Skeletal muscle tissue (tissue), 4 donors: ENCODE measurements around the gene GPR55. TPM values are rescaled to one million over a fixed set of nuclear protein-coding genes. Genes with fewer than 3 reads are reported as not detected.

Experiments used
- H3K27ac ChIP-seq: one replicate; pipeline ENCODE4 v1.7.0; 2013; ENCODE audit warnings: mild to moderate bottlenecking, low read depth, low read length, inconsistent platforms
- H3K27me3 ChIP-seq, 3 donors: one replicate each; pipeline ENCODE4 v1.7.0; 2013; ENCODE audit warnings: low read length in 3 of 3; ENCODE audit not compliant: control insufficient read depth in 3 of 3, insufficient read depth in 3 of 3
- H3K36me3 ChIP-seq, 3 donors: one replicate each; pipeline ENCODE4 v1.7.0; 2013; ENCODE audit warnings: low read length in 3 of 3; ENCODE audit not compliant: control insufficient read depth in 3 of 3, insufficient read depth in 3 of 3
- H3K4me1 ChIP-seq, 3 donors: one replicate each; pipeline ENCODE4 v1.7.0; 2013; ENCODE audit warnings: low read length in 3 of 3, mild to moderate bottlenecking in 3 of 3; ENCODE audit not compliant: control insufficient read depth in 3 of 3, insufficient read depth in 3 of 3
- H3K4me3 ChIP-seq, 3 donors: one replicate each; pipeline ENCODE4 v1.7.0; 2013; ENCODE audit warnings: low read length in 3 of 3
- H3K9ac ChIP-seq, 3 donors: one replicate each; pipeline ENCODE4 v1.7.0; 2013; ENCODE audit warnings: low read length in 3 of 3, mild to moderate bottlenecking in 3 of 3, moderate library complexity in 2 of 3, low read depth in 1 of 3
- H3K9me3 ChIP-seq, 3 donors: one replicate each; pipeline ENCODE4 v1.7.0; 2013; ENCODE audit warnings: low read length in 3 of 3; ENCODE audit not compliant: control insufficient read depth in 3 of 3
- total RNA-seq: library from RNA; depleted of rRNA; stranded (reverse); fragments of >200 nt; gene quantifications from one replicate; pipeline ENCODE4 v1.2.3, GENCODE V29; 2014
- donor health status: Osteomylitis.

The GPR55 gene
- total RNA-seq, 1 donor from 2014 or later, result not detected

- no peak overlapping the region for H3K4me3 ChIP-seq
- no peaks in the 10 kb centered on the region for H3K4me1 ChIP-seq
- no peak overlapping the region for H3K9ac ChIP-seq
- H3K36me3 ChIP-seq, result peaks cover 0 to 5% (median 2%) of the 10 kb centered on the region in 3 donors
- H3K27me3 ChIP-seq, result no peaks in the 10 kb centered on the region
- no peak overlapping the region for H3K27ac ChIP-seq
- H3K9me3 ChIP-seq, result no peaks in the 10 kb centered on the region
Observed at GRCh38 chr2:230881840-230882239, 43.2 kb downstream of the GPR55 start.

DNA sequence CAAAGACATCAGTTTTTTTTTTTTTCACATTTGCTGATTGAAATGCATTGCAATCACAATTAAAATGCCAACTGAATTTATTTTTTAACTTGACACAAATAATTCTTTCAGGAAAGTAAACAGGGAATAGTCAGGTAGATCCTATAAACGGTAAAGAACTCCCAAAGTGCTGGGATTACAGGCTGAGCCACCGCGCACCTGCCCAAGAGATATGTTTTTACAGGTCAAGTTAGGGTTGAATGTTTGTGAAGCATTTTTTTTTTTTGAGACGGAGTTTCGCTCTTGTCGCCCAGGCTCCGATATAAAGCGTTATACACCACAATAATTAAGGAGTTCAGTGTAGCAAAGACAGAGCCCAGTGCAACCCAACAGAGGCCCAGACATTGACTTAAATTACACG lies 45.2 kb downstream of the GPR55 start:
- no peak overlapping the region for H3K4me3 ChIP-seq
- no peak overlapping the region for H3K27ac ChIP-seq
- H3K9me3 ChIP-seq, result no peaks in the 10 kb centered on the region
- peaks cover 0 to 11% (median 2%) of the 10 kb centered on the region in 3 donors for H3K36me3 ChIP-seq
- H3K27me3 ChIP-seq, result no peaks in the 10 kb centered on the region
- H3K9ac ChIP-seq, result no peak overlapping the region
- no peaks in the 10 kb centered on the region for H3K4me1 ChIP-seq

DNA sequence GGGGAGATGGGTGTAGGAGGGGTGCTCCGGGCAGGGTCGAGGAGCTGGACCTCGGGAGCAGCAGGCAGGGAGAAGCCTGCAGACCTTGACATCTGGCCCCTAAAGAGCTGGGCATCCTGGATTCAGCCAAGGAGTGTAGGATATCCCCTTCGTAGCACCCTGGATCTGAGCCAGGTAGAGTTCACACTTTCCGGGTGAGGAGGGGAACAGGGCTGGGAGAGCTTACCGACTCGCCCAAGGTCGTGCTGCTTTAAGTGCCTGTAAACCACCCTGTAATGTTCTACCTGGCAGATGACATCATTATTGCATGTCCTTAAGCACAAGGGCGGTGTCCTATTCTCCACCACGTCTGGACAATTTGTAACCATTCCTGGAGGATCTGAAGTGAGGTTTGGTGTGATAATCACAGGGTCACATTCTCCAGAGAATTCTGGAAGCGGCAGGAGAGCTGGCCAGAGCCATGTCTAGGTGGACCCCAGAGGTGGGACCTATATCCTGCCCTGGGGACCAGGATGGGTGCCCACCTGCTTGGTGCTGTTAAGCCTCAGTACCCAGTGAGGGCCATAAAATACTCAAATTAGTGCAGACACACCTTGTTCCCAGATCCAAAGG lies 45.7 kb downstream of the GPR55 start:
- H3K4me1 ChIP-seq, result no peaks in the 10 kb centered on the region
- H3K4me3 ChIP-seq, result no peak overlapping the region
- no peaks in the 10 kb centered on the region for H3K27me3 ChIP-seq
- no peak overlapping the region for H3K9ac ChIP-seq
- no peak overlapping the region for H3K27ac ChIP-seq
- H3K9me3 ChIP-seq, result no peaks in the 10 kb centered on the region
- peaks cover 0 to 11% (median 2%) of the 10 kb centered on the region in 3 donors for H3K36me3 ChIP-seq

DNA sequence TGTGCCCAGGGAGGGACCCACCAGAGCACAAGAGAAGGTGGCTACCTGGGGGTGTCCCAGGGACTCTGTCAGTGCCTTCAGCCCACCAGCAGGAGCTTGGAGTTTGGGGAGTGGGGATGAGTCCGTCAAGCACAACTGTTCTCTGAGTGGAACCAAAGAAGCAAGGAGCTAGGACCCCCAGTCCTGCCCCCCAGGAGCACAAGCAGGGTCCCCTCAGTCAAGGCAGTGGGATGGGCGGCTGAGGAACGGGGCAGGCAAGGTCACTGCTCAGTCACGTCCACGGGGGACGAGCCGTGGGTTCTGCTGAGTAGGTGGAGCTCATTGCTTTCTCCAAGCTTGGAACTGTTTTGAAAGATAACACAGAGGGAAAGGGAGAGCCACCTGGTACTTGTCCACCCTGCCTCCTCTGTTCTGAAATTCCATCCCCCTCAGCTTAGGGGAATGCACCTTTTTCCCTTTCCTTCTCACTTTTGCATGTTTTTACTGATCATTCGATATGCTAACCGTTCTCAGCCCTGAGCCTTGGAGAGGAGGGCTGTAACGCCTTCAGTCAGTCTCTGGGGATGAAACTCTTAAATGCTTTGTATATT lies 46.3 kb downstream of the GPR55 start:
- Histone ChIP-seq H3K27ac (no peak overlapping the region), H3K4me3 (no peak overlapping the region), H3K4me1 (no peaks in the 10 kb centered on the region), H3K36me3 (peaks cover 0 to 11% (median 2%) of the 10 kb centered on the region in 3 donors), H3K27me3 (no peaks in the 10 kb centered on the region), H3K9me3 (no peaks in the 10 kb centered on the region), H3K9ac (no peak overlapping the region)

DNA sequence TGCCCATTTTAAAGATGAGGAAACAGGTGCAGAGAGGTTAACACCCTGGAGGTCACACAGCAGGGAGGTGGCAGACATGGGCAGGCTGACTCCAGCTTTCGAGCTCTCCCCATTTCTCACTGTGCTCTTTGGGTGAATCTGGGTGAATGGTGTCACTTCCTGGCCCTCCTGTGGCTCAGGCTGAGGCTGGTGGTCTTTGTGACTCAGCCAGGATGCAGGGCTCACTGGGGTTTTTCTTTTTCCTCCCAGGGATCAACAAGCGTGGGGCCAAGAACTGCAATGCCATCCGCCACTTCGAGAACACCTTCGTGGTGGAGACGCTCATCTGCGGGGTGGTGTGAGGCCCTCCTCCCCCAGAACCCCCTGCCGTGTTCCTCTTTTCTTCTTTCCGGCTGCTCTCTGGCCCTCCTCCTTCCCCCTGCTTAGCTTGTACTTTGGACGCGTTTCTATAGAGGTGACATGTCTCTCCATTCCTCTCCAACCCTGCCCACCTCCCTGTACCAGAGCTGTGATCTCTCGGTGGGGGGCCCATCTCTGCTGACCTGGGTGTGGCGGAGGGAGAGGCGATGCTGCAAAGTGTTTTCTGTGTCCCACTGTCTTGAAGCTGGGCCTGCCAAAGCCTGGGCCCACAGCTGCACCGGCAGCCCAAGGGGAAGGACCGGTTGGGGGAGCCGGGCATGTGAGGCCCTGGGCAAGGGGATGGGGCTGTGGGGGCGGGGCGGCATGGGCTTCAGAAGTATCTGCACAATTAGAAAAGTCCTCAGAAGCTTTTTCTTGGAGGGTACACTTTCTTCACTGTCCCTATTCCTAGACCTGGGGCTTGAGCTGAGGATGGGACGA lies 47.1 kb downstream of the GPR55 start:
- Histone ChIP-seq H3K9ac (no peak overlapping the region), H3K27me3 (no peaks in the 10 kb centered on the region), H3K36me3 (peaks cover 0 to 11% (median 2%) of the 10 kb centered on the region in 3 donors), H3K27ac (no peak overlapping the region), H3K9me3 (no peaks in the 10 kb centered on the region), H3K4me1 (no peaks in the 10 kb centered on the region), H3K4me3 (no peak overlapping the region)

DNA sequence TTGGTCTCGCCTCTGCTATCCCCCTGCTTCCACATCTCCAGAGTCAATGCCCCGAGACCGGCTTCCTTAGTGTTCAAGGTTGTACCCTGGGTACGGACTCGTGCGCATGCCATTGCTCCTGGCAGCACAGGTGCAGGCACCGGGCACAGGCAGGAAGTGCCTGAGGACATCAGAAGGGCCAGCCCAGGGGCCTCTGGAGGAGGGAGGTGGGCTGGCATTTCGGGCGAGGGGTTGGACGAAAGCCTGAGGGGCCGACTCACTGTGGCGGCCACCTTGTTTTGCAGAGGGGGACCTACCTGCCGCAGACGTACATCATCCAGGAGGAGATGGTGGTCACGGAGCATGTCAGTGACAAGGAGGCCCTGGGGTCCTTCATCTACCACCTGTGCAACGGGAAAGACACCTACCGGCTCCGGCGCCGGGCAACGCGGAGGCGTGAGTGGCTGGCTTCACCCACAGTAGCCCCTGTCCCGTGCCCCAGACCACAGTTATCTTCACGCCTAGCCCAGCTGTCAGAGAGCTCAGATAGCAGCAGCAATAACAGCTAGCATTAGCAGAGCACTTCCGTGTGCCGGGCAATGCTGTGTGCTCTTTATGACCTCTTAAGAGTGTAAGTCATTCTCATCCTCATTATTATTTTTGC lies 47.8 kb downstream of the GPR55 start:
- Histone ChIP-seq H3K4me1 (no peaks in the 10 kb centered on the region), H3K4me3 (no peak overlapping the region), H3K36me3 (peaks cover 0 to 11% (median 2%) of the 10 kb centered on the region in 3 donors), H3K27ac (no peak overlapping the region), H3K9ac (no peak overlapping the region), H3K9me3 (no peaks in the 10 kb centered on the region), H3K27me3 (no peaks in the 10 kb centered on the region)

- Histone ChIP-seq H3K4me1 (peaks cover 11 to 15% (median 12%) of the 10 kb centered on the region in 3 donors), H3K27me3 (no peaks in the 10 kb centered on the region), H3K27ac (no peak overlapping the region), H3K4me3 (no peak overlapping the region), H3K9me3 (no peaks in the 10 kb centered on the region), H3K36me3 (peaks cover 0 to 11% (median 2%) of the 10 kb centered on the region in 3 donors), H3K9ac (no peak overlapping the region)
Observed at GRCh38 chr2:230875347-230876315, 49.4 kb downstream of the GPR55 start.

GRCh38 chr2:230874876-230875275 lies 50.2 kb downstream of the GPR55 start:
- H3K27ac ChIP-seq, result no peak overlapping the region
- H3K4me3 ChIP-seq, result no peak overlapping the region
- H3K27me3 ChIP-seq, result no peaks in the 10 kb centered on the region
- peaks cover 18 to 22% (median 20%) of the 10 kb centered on the region in 3 donors for H3K4me1 ChIP-seq
- H3K9ac ChIP-seq, result no peak overlapping the region
- H3K36me3 ChIP-seq, result peaks cover 0 to 11% (median 2%) of the 10 kb centered on the region in 3 donors
- H3K9me3 ChIP-seq, result no peaks in the 10 kb centered on the region

GRCh38 chr2:230874456-230874855 lies 50.6 kb downstream of the GPR55 start:
- Histone ChIP-seq H3K27me3 (no peaks in the 10 kb centered on the region), H3K9ac (no peak overlapping the region), H3K27ac (no peak overlapping the region), H3K4me1 (peaks cover 19 to 22% (median 20%) of the 10 kb centered on the region in 3 donors), H3K4me3 (no peak overlapping the region), H3K9me3 (no peaks in the 10 kb centered on the region), H3K36me3 (peaks cover 0 to 11% (median 2%) of the 10 kb centered on the region in 3 donors)
